HG03558 (cell line): ENCODE results near the gene ECM2.

Experiments
- ATAC-seq: cut with Tn5 transposase; IDR thresholded peaks from one replicate; pipeline ENCODE4 v1.9.1; 2021; ENCODE audit warnings: moderate number of reproducible peaks; ENCODE audit not compliant: unreplicated experiment; ENCODE audit errors: extremely low read depth

Gene ECM2

GRCh38 chr9:92528522-92528849, 7.3 kb downstream of the ECM2 start:
- ATAC-seq: no peak

- ATAC-seq: no peak
These were observed 7.8 kb downstream of the ECM2 start for GRCh38 chr9:92527832-92528521.

- ATAC-seq: no peak
These were observed 8.4 kb downstream of the ECM2 start for GRCh38 chr9:92527291-92527828.

GRCh38 chr9:92525306-92525705, 10.5 kb downstream of the ECM2 start:
- no peak for ATAC-seq

- ATAC-seq: no peak
These were observed 10.9 kb downstream of the ECM2 start for GRCh38 chr9:92524881-92525280.

- ATAC-seq: no peak
These were observed 12.5 kb downstream of the ECM2 start for GRCh38 chr9:92522983-92523970.

- ATAC-seq: no peak
These were observed 15.0 kb downstream of the ECM2 start for GRCh38 chr9:92520837-92521236.

- ATAC-seq: no peak
These were observed 17.6 kb downstream of the ECM2 start for GRCh38 chr9:92518199-92518598.

- no peak for ATAC-seq
These were observed 18.7 kb downstream of the ECM2 start for GRCh38 chr9:92517046-92517445.

GRCh38 chr9:92516521-92516920, 19.3 kb downstream of the ECM2 start:
- no peak for ATAC-seq

GRCh38 chr9:92514635-92515034, 21.2 kb downstream of the ECM2 start:
- ATAC-seq: no peak

GRCh38 chr9:92513349-92513748, 22.4 kb downstream of the ECM2 start:
- ATAC-seq: no peak

GRCh38 chr9:92512622-92513021, 23.2 kb downstream of the ECM2 start:
- no peak for ATAC-seq

GRCh38 chr9:92510747-92511146, 25.0 kb downstream of the ECM2 start:
- ATAC-seq: no peak

- no peak for ATAC-seq
These were observed 26.7 kb downstream of the ECM2 start for GRCh38 chr9:92509050-92509449.

- ATAC-seq: no peak
These were observed 27.6 kb downstream of the ECM2 start for GRCh38 chr9:92508018-92508820.

- ATAC-seq: no peak
These were observed 28.3 kb downstream of the ECM2 start for GRCh38 chr9:92507496-92507895.

GRCh38 chr9:92507005-92507404, 28.8 kb downstream of the ECM2 start:
- no peak for ATAC-seq

- no peak for ATAC-seq
These were observed 29.5 kb downstream of the ECM2 start for GRCh38 chr9:92506184-92506857.

GRCh38 chr9:92504881-92505280, 30.9 kb downstream of the ECM2 start:
- ATAC-seq: no peak
